RWPE1 (cell line): Measurements from ENCODE around the gene PTPRN2.

Experiments used
- CTCF ChIA-PET: fragments of 350-600 bp; sonication (Branson Sonifier 250); formaldehyde crosslinking; extraction: SDS; loops from one replicate; lab custom pipeline; 2021; lab: Yijun Ruan, JAX
- POLR2A ChIA-PET: fragments of 400-600 bp; formaldehyde crosslinking; extraction: SDS; loops from one replicate; lab custom pipeline; 2020; ENCODE audit warnings: antibody characterized with exemption; ENCODE audit not compliant: low non-redundant PET; lab: Yijun Ruan, JAX
- DNase-seq: peaks from one replicate; pipeline ENCODE4 v3.0.0; 2012; ENCODE audit warnings: low spot score
- H3K27ac ChIP-seq: fragments of 450-650 bp; 2 replicates; pipeline ENCODE4 v1.5.1; 2017
- CTCF ChIP-seq: fragments of 450-650 bp; conservative IDR thresholded peaks from 2 replicates; pipeline ENCODE4 v1.5.1; 2017; ENCODE audit warnings: low read depth, mild to moderate bottlenecking

The PTPRN2 gene

GRCh38 chr7:157932498-157933218 lies 655.0 kb downstream of the PTPRN2 start:
- no peak for DNase-seq
- CTCF ChIA-PET: interaction anchor here (0.7 kb wide), 1 partner anchor 639 kb away, joined by 3 read pairs; no protein-coding TSS in a partner anchor
- no peak for TF ChIP-seq CTCF
- POLR2A ChIA-PET: no interaction called here
- no peak overlapping the region for H3K27ac ChIP-seq

- H3K27ac ChIP-seq: no peak overlapping the region
- no peak for DNase-seq
- CTCF ChIA-PET: interaction anchor here (0.6 kb wide), 1 partner anchor 457 kb away, joined by 4 read pairs; no protein-coding TSS in a partner anchor
- POLR2A ChIA-PET: no interaction called here
- no peak for TF ChIP-seq CTCF
These were observed 656.6 kb downstream of the PTPRN2 start for GRCh38 chr7:157930926-157931466.

- DNase-seq: no peak
- no peak for TF ChIP-seq CTCF
- CTCF ChIA-PET: interaction anchor here (0.6 kb wide), 1 partner anchor 456 kb away, joined by 4 read pairs; no protein-coding TSS in a partner anchor
- POLR2A ChIA-PET: no interaction called here
- no peak overlapping the region for H3K27ac ChIP-seq
These were observed 657.2 kb downstream of the PTPRN2 start for GRCh38 chr7:157930441-157930840.

GRCh38 chr7:157929671-157930070 lies 658.0 kb downstream of the PTPRN2 start:
- ChIA-PET CTCF (interaction anchor here (1.1 kb wide), 1 partner anchor 32 kb away, joined by 3 read pairs; no protein-coding TSS in a partner anchor), POLR2A (no interaction called here)
- no peak for DNase-seq
- no peak for TF ChIP-seq CTCF
- no peak overlapping the region for H3K27ac ChIP-seq

- no peak for DNase-seq
- ChIA-PET POLR2A (no interaction called here), CTCF (interaction anchor here (1.1 kb wide), 1 partner anchor 32 kb away, joined by 3 read pairs; no protein-coding TSS in a partner anchor)
- no peak for TF ChIP-seq CTCF
- H3K27ac ChIP-seq: no peak overlapping the region
These were observed 658.7 kb downstream of the PTPRN2 start for GRCh38 chr7:157928808-157929425.

- CTCF ChIA-PET: no interaction called here
These were observed 659.3 kb downstream of the PTPRN2 start for GRCh38 chr7:157928171-157928794.

More at GRCh38 chr7:157928171-157928794, 659.3 kb downstream of the PTPRN2 start:
- no peak for TF ChIP-seq CTCF
- no peak overlapping the region for H3K27ac ChIP-seq
- no peak for DNase-seq
- POLR2A ChIA-PET: no interaction called here
